ENCODE results near the gene TP53RK.
"Not testable (repeated sequence)": the region's sequence is repeated elsewhere in the genome, so short reads cannot be mapped to it uniquely, and the experiment has no call there.

Gene TP53RK

GRCh38 chr20:46682063-46682821 is 7.0 kb downstream of the TP53RK start:
- no peak for FAIRE-seq

- FAIRE-seq, result no peak
These were observed 8.0 kb downstream of the TP53RK start for GRCh38 chr20:46681032-46681854.

- no peak for FAIRE-seq
These were observed 8.6 kb downstream of the TP53RK start for GRCh38 chr20:46680684-46681031.

- no peak for FAIRE-seq
These were observed 10.7 kb downstream of the TP53RK start for GRCh38 chr20:46678516-46678915.

DNA sequence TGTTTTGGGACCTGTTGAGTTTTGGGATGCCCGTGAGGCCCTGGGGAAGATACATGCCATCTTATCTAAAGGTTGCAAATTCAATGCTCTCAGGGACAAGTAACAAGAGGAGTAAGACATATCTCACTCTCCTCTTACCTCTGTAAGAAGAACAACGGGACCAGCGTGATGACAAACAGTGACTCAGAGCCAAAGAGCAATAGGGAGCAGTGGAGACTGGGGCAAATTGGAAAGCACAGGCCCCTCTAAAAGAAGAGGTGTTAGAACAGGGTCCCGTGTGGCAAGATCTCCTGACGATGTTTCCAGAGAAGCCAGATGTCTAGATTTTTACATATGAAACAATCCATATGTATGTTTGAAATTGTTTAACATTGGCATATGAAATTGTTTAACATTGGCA is 11.6 kb downstream of the TP53RK start:
- FAIRE-seq, result no peak

- not testable (repeated sequence) for FAIRE-seq
These were observed 12.5 kb downstream of the TP53RK start for GRCh38 chr20:46676649-46677316.

DNA sequence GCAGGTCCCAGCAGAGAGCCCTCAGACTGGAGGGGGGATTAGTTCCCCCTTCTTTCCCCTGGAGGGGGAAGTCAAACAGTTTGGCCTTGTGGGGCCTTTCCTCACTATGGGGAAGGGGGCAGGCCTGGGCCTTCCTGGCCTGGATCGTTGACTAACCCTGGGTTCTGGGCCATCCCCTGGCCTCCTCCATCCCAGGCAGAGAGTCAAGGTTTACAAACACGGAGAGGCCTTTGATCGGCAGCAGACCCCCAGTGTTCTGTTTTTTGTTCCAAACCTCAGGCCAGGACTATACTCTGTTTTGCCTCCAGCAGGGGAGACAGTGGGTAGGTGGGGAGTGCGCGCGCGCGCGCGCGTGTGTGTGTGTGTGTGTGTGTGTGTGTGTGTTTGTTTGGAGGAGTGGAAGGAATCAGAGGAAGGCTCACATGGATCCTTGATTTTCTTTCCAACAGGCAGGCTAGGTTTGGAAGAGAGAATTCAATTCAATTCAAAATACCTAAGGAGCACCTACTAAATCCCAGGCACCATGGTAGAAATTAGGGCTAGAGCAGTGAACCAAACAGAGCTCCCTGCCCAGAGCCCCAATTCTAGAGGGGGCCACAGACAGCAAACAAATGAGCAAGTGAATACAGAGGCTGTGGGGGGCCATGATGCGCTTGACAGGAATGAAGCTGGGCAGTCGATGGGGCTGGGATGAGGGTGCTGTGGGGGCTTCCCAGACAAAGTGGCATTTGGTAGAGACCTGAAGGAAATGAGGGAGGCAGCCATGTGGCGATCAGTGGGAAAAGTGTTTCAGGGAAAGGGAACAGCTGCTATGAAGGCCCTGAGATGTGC is 14.8 kb downstream of the TP53RK start:
- FAIRE-seq, result no peak

DNA sequence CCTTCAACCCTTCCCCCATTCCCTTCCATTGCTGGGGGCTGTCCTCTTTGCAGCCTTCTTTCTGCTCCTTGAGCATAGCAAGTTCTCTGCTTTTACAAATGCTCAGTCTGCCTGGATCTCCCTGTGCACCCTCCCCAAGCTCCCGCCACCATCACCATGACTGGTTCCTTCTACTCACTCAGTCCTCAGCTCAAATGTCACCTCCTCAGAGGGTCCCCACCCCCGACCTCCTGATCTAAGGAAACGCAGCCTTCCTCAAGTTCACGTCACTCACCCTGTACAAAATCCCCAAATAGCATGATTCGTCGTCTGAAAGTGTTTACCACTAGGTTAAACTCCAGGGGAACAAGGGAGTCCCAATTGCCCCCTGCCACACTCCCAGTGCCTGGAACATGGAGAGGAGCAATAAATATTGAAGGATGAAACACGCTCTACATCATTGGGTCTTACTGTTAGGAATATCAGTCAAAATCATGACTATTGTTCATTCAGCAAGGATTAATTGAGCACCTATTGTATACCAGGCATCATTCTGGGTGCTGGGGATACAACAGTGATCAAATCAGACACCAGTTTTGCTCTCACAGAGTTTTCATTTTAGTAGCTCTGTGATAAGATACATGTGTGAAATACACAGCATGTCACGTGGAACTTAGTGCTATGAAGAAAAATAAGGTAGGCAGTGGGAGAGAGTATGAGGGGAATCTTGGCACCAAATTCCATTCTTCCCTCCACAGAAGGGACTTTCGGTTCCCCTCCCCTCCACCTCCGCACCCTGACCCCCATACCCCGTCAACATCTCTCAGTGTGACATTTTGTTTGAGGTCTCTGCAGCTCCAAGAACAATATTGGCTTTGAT is 15.6 kb downstream of the TP53RK start:
- FAIRE-seq, result no peak

- no peak for FAIRE-seq
These were observed 16.6 kb downstream of the TP53RK start for GRCh38 chr20:46672543-46673148.

- no peak for FAIRE-seq
These were observed 17.2 kb downstream of the TP53RK start for GRCh38 chr20:46671866-46672542.

DNA sequence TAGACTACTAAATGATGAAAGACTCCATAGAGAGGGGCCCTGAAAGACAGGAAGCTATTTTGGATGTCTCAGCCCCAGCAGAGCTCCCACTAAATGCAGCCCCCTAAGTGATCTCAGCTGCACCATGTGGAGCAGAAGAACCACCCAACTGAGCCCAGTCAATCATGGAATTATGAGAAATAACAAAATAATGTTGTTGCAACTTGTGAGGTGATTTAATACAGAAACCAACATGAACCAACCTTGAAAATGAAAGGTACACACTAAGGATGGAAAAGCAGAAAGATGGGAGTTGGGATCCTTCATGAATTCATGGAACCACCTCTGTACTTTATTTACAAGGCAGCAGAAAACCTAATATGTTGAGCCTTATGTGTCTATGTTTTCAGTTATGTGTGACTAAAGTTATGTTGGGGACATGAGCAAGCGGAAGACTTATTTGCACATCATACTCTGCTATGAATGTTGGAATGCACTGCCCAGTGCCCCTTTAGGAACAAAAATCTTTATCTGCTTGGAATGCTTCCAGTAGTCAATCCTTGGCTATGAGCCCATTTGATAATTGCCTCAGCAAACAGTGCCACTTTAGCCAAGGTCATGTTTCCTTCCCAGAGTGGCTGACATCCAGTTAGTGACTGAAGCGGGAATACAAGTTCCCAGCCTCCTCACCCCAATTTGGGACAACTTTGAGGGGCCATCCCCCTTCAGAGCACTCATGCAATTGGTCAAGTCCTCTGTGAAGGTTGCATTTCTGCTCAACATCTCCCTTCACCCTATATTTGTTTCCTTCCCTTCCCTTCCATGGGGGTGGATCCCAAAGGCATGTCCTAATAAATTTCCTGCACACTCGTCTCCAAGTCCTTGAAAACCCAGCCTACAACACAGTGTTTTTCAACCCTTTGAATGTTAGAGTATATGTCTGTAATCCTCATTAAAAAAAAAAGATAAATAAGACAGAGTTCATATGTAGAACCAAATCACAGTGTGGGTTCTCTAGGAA is 18.4 kb downstream of the TP53RK start:
- no peak for FAIRE-seq

DNA sequence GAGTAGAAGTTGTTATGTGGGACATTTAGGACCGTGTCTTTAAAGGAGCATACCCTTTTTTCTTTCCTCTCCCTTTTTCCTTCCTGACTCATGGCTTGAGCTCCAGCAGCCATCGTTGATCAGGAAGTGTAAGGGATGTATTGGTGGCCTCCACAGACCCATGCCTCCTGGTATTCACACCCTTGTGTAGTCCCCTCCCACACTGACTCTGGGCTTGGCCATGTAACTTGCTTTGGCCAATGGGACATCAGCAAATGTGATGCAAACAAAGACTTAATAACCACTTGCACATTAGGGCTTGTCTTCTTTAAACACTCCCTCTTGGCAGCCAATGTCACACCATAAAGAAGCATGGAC is 19.0 kb downstream of the TP53RK start:
- FAIRE-seq, result no peak

DNA sequence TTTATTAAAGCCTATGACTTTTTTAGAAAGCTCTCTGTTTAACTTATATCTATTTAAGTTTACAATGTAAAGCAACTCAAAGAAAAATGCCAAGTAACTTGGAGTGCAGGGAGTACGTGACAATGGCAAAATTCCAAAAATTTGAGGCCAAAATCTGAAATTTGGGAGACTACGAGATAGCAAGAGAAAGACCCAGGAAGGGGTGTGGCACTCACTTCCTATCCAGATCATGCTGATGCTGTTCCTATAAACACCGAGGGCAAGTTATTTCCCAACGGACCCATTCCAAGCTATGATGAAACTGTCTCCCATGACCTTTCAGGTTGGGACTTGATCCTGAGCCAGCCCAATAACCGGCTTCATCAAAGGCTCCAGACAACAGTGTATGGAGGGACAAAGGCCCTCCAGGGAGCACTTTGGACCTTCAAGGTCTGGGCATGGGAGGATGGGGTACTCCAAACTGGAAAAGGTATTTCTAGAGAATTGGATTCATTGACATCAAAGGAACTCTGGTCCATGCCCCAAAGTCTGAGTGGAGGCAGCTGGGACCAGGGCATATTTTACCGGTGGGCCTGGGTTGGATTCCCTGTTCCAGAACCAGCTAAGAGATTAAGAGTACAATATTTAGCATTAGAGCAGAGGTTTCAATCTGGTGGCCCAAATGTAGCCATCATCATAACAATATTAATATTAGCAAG is 22.3 kb downstream of the TP53RK start:
- no peak for FAIRE-seq

- no peak for FAIRE-seq
These were observed 22.9 kb downstream of the TP53RK start for GRCh38 chr20:46666306-46666705.

DNA sequence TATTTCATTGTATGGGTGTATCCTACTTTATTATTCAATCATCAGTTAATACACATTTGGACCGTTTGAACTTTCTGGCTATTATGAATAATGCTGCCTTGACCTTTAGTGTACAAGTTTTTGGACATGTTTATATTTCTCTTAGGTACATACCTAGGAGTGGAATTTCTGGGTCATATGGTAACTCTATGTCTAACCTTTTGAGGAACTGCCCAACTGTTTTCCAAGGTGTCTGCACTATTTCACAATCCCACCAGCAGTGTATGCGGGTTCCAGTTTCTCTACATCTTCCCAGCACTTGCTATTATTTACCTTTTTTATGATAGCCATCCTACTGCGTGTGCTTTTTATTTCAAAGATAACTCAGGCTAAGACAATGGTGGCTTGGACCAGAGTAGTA is 23.6 kb downstream of the TP53RK start:
- FAIRE-seq, result no peak

- FAIRE-seq, result no peak
These were observed 25.7 kb downstream of the TP53RK start for GRCh38 chr20:46663531-46663930.

DNA sequence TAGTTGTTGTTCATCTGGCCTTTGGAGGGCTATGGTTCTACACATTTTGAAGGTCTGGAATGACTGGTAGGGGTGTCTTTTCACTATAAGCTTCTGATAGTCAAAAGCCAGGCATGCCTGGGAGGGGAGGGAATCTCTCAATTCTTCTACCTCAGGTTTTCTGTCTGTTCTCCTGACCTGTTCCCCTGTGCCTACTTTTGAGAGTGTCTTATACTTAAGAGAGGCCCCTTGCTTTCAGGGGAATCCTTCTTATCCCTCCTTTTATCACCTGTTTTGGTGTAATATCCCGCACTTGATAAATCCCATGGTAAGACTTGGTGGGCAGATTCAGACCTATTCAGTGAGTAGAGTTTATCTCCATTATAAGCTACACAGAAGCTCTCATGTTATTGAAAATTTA is 27.6 kb downstream of the TP53RK start:
- FAIRE-seq, result no peak

GRCh38 chr20:46660487-46660886 is 28.8 kb downstream of the TP53RK start:
- no peak for FAIRE-seq

GRCh38 chr20:46657618-46658017 is 31.6 kb downstream of the TP53RK start:
- FAIRE-seq, result no peak

All from colon (tissue), 2 donors.